B cell (primary cell): ENCODE results near the gene CCDC191. TPM values are rescaled to one million over a fixed set of nuclear protein-coding genes. Genes with fewer than 3 reads are reported as not detected.

ENCODE experiments used
- ATAC-seq: fragments of 200-7000 bp; cut with Tn5 transposase; one replicate; pipeline ENCODE4 v1.10.0; 2021; ENCODE audit warnings: low read depth, mild to moderate bottlenecking, moderate number of reproducible peaks, moderate library complexity
- CTCF ChIA-PET: fragments of 350-600 bp; sonication (Branson Sonifier 250); formaldehyde crosslinking; loops from one replicate; lab custom pipeline; 2021; ENCODE audit warnings: antibody characterized with exemption, inconsistent platforms; lab: Charles Lee
- POLR2A ChIA-PET: fragments of 350-600 bp; sonication (Branson Sonifier 250); formaldehyde crosslinking; loops from one replicate; lab custom pipeline; 2021; ENCODE audit warnings: antibody characterized with exemption; lab: Charles Lee
- DNase-seq: peaks from one replicate; pipeline ENCODE4 v3.0.0; 2013
- H2AFZ ChIP-seq: 2 replicates; pipeline ENCODE4 v1.6.1; 2012; ENCODE audit warnings: mild to moderate bottlenecking, low read depth, low read length; ENCODE audit not compliant: insufficient read depth, poor library complexity, severe bottlenecking
- H3K27ac ChIP-seq, 2 donors: 1 replicate in 1 of 2; 2 replicates in 1 of 2; pipeline ENCODE4 v1.5.1; 2012 to 2013; ENCODE audit warnings: low read length in 2 of 2, mild to moderate bottlenecking in 2 of 2, moderate library complexity in 1 of 2
- H3K27me3 ChIP-seq, 4 experiments: fragments of 200-600 bp in 1 of 4; sonication (generic) in 1 of 4; replicated peaks in 1 of 4; 1 replicate in 2 of 4; 2 replicates in 2 of 4; pipeline versions ENCODE4 v1.6.1 to v1.7.0; 2013 to 2016; ENCODE audit warnings: low read length in 3 of 4, mild to moderate bottlenecking in 2 of 4, mixed read lengths in 1 of 4, moderate library complexity in 1 of 4; ENCODE audit not compliant: insufficient read depth in 4 of 4, control insufficient read depth in 3 of 4; ENCODE audit errors: control extremely low read depth in 1 of 4
- H3K36me3 ChIP-seq, 2 experiments: replicated peaks in 1 of 2; 1 replicate in 1 of 2; 2 replicates in 1 of 2; pipeline versions ENCODE4 v1.6.1 to v1.7.1; 2013; ENCODE audit warnings: low read length in 1 of 2; ENCODE audit not compliant: insufficient read depth in 2 of 2, control insufficient read depth in 1 of 2; ENCODE audit errors: control extremely low read depth in 1 of 2, extremely low read depth in 1 of 2
- H3K4me1 ChIP-seq, 2 donors: fragments of 200-600 bp in 1 of 2; sonication (generic) in 1 of 2; 1 replicate in 1 of 2; 2 replicates in 1 of 2; pipeline versions ENCODE4 v1.5.1 to v1.6.1; 2013 to 2017; ENCODE audit warnings: low read length in 2 of 2; ENCODE audit not compliant: control insufficient read depth in 2 of 2, insufficient read depth in 2 of 2
- H3K4me2 ChIP-seq: replicated peaks from 2 replicates; pipeline ENCODE3; 2012; ENCODE audit warnings: mild to moderate bottlenecking, low read depth, low read length; ENCODE audit not compliant: poor library complexity, severe bottlenecking
- H3K4me3 ChIP-seq, 5 experiments: fragments of 200-600 bp in 1 of 5; sonication (generic) in 1 of 5; 1 replicate in 3 of 5; 2 replicates in 2 of 5; pipeline versions ENCODE4 v1.5.1 to v1.7.0; 2011 to 2016; ENCODE audit warnings: low read length in 4 of 5, mild to moderate bottlenecking in 4 of 5, low read depth in 2 of 5, control low read depth in 1 of 5, moderate library complexity in 1 of 5; ENCODE audit not compliant: insufficient read depth in 1 of 5; ENCODE audit errors: control extremely low read depth in 1 of 5, extremely low read depth in 1 of 5
- H3K79me2 ChIP-seq: fragments of 200-600 bp; sonication (generic); one replicate; pipeline ENCODE4 v1.6.0; 2016; ENCODE audit warnings: low read length; ENCODE audit not compliant: control insufficient read depth, insufficient read depth
- H3K9ac ChIP-seq: fragments of 200-600 bp; sonication (generic); 2 replicates; pipeline ENCODE4 v1.6.1; 2017; ENCODE audit warnings: mild to moderate bottlenecking, low read length, moderate library complexity
- H3K9me3 ChIP-seq, 3 donors: one replicate each; pipeline versions ENCODE4 v1.6.1 to v1.7.1; 2013; ENCODE audit warnings: low read length in 2 of 3; ENCODE audit not compliant: control insufficient read depth in 2 of 3, insufficient read depth in 1 of 3; ENCODE audit errors: control extremely low read depth in 1 of 3
- H4K20me1 ChIP-seq: 2 replicates; pipeline ENCODE4 v1.6.0; 2012; ENCODE audit warnings: mild to moderate bottlenecking, low read length; ENCODE audit not compliant: insufficient read depth, control insufficient read depth, poor library complexity, severe bottlenecking
- H3K27ac Mint-ChIP-seq: one replicate; pipeline ENCODE4 v1.8.0; 2021; ENCODE audit warnings: mixed read lengths
- H3K27me3 Mint-ChIP-seq: one replicate; pipeline ENCODE4 v1.8.0; 2021; ENCODE audit warnings: mixed read lengths
- H3K4me1 Mint-ChIP-seq: one replicate; pipeline ENCODE4 v1.8.0; 2021; ENCODE audit warnings: mixed read lengths
- H3K4me3 Mint-ChIP-seq: one replicate; pipeline ENCODE4 v1.8.0; 2021; ENCODE audit warnings: mixed read lengths
- H3K9me3 Mint-ChIP-seq: one replicate; pipeline ENCODE4 v1.8.0; 2022; ENCODE audit warnings: mixed read lengths; ENCODE audit not compliant: insufficient read depth
- CTCF ChIP-seq: fragments of 200-600 bp; IDR thresholded peaks from one replicate; pipeline ENCODE4 v1.8.0; 2022; ENCODE audit warnings: antibody characterized with exemption, mild to moderate bottlenecking
- EZH2 ChIP-seq: IDR thresholded peaks from 2 replicates; pipeline ENCODE4 v1.6.1; 2012; ENCODE audit warnings: borderline replicate concordance, low read depth, mild to moderate bottlenecking, moderate library complexity, low read length; ENCODE audit not compliant: insufficient read depth, poor library complexity, severe bottlenecking
- WGBS: methylation state at CpG from one replicate; pipeline ENCODE4 v1.1.5; 2013; ENCODE audit warnings: missing lambda C conversion rate; ENCODE audit not compliant: insufficient coverage; 5-methylcytosine and 5-hydroxymethylcytosine counted together
- intact Hi-C: fragments of 100-400 bp; cut with micrococcal nuclease; formaldehyde crosslinking; loops from one replicate; pipeline ENCODE4 v1.10.0; 2022
- polyA plus RNA-seq: library from polyadenylated mRNA; depleted of rRNA; stranded (reverse); fragments of >200 nt; gene quantifications from 2 replicates; pipeline ENCODE4 v1.2.3, GENCODE V29; 2012
- total RNA-seq, 2 donors: library from RNA; stranded (reverse); fragments of 120-200 nt in 1 of 2; gene quantifications; 1 replicate in 1 of 2; 2 replicates in 1 of 2; pipeline versions ENCODE4 v1.2.3 to v1.2.4, GENCODE V29; 2013 to 2022

Gene CCDC191
- total and polyA plus RNA-seq, 2 donors (not counting 1 experiment from before 2014, with no cell fraction given), result 26.7 to 47.9 TPM

- no peak overlapping the region for H3K4me3 Mint-ChIP-seq
- Histone ChIP-seq H3K27me3 (no peaks in the 10 kb centered on the region), H3K9me3 (no peaks in the 10 kb centered on the region), H3K4me2 (no peak overlapping the region), H3K9ac (no peak overlapping the region), H3K36me3 (peaks cover 0 to 3% of the 10 kb centered on the region in 2 experiments), H3K4me1 (peaks cover 3% of the 10 kb centered on the region in 2 donors), H3K79me2 (no peaks in the 10 kb centered on the region), H4K20me1 (no peaks in the 10 kb centered on the region), H3K4me3 (no peak overlapping the region), H2AFZ (no peak overlapping the region), H3K27ac (no peak overlapping the region)
- ChIA-PET POLR2A (no interaction called here), CTCF (no interaction called here)
- H3K4me1 Mint-ChIP-seq, result no peaks in the 10 kb centered on the region
- H3K9me3 Mint-ChIP-seq, result no peaks in the 10 kb centered on the region
- ATAC-seq (no peak), DNase-seq (no peak)
- H3K27ac Mint-ChIP-seq, result no peak overlapping the region
- intact Hi-C loops, result no loop called here
- WGBS, result no CpG with 5 or more reads among the region's 2 CpGs
- H3K27me3 Mint-ChIP-seq, result no peaks in the 10 kb centered on the region
- TF ChIP-seq EZH2 (no peak), CTCF (no peak)
Observed at GRCh38 chr3:114026331-114026730, 30.0 kb downstream of the CCDC191 start.

DNA sequence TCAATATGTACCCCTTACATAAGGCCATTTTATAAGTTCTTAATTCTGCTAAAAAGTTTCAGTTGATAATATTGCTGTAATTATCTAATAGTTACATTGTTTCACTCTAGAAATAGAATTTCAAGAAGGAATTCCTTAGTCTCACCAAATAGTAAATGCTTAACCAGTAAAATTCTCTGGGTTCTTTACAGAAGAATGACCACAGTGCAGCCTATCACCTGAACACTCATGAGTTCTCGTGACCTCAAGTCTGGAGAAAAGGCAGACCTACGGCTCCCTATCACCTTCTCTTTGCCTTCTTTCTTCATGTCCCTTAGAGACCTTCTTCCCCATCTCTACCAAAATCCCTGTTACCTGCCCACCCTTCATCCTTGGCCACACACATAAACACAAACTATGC is 30.9 kb downstream of the CCDC191 start:
- no peak for ATAC-seq
- Histone ChIP-seq H3K27ac (no peak overlapping the region), H3K4me3 (no peak overlapping the region), H3K27me3 (no peaks in the 10 kb centered on the region), H3K79me2 (no peaks in the 10 kb centered on the region), H3K9ac (no peak overlapping the region), H3K36me3 (no peaks in the 10 kb centered on the region), H3K9me3 (no peaks in the 10 kb centered on the region), H3K4me2 (no peak overlapping the region), H4K20me1 (no peaks in the 10 kb centered on the region), H3K4me1 (peaks cover 3% of the 10 kb centered on the region in 2 donors), H2AFZ (no peak overlapping the region)
- no peak for TF ChIP-seq CTCF
- TF ChIP-seq EZH2, result no peak
- POLR2A ChIA-PET, result no interaction called here
- Mint-ChIP-seq H3K27me3 (no peaks in the 10 kb centered on the region), H3K4me3 (no peak overlapping the region), H3K4me1 (no peaks in the 10 kb centered on the region), H3K27ac (no peak overlapping the region), H3K9me3 (no peaks in the 10 kb centered on the region)
- CTCF ChIA-PET, result no interaction called here
- 91% methylated on average over 2 of the region's 2 CpGs for WGBS
- DNase-seq, result no peak
- intact Hi-C loops, result no loop called here
